NCI-H446 treated with DMSO at 0.1 percent for 48 hours (cell line): ENCODE data around the gene TCF4.

ENCODE experiments used
- DNase-seq: peaks from one replicate; lab custom pipeline; 2025; lab: John Stamatoyannopoulos, UW

The TCF4 gene

DNA sequence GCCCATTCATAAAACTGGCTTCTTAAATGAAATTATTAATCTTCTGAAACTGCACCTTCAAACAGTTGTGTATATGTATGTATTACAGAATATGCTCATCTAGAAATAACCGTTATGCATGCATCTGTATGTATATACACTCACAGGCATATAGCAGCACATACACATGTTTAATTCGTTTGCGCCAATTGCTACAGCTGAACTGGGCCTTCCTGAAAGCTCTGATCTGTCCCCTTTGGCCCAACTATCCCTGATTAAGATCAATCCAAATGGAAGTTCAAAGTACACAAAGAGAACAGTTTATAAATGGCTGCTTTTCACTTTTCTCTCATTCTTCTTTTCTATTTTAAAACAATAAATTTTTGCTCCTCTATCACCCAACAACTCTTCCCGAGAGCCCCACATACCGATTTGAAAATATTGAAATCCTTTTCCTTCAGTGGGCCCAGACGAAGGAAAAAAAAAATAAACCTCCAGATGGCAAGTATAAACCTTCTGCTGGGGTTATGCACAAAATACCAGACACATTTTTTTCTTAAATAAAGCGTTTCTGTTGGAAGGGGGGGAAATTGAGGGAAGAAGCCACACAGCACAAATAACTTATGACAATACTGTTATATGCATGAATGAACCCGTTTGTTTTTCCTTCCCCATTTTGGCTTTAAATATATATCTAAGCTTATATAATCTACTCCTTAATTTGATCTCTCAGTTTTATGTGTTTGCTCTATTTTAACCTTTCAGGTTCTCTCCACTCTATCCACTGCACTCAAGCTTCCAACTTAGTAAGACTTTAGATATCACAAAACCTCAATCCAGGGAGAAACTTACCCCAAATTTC, 267.3 kb downstream of the TCF4 start:
- DNase-seq = peak; percentile 35

DNA sequence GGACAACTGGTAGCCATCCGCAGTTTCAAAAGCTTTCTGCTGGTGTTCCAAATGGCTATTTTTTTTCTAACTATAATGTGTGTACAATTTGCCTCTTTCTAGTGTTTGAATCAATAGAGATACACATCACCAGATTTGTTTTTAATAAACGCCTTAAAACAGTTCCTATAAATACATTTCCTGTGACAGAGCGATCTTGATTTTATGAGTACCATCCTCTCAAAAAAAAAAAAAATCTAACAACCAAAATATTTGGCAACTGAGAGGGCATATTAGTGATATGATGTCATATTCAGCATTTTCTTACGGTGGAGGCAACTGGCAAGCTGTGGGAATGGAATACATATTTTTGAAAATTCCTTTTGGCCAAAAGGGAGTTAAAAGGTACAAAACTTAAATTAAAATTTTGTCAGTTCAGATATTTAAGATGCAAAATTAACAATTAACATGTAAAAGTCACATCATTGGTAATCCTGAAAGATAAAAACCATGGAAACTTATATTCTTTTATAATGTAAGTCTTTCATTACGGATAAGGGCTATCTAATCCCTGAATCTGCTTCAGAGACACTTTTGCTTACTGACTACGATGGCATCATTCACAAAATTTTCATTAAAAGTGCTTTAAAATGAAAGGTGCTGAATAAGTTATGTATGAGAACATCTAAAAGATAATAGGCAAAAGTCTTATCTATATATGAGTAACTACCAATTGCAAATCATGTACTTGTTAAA, 268.4 kb downstream of the TCF4 start:
- peak; percentile 42 for DNase-seq

DNA sequence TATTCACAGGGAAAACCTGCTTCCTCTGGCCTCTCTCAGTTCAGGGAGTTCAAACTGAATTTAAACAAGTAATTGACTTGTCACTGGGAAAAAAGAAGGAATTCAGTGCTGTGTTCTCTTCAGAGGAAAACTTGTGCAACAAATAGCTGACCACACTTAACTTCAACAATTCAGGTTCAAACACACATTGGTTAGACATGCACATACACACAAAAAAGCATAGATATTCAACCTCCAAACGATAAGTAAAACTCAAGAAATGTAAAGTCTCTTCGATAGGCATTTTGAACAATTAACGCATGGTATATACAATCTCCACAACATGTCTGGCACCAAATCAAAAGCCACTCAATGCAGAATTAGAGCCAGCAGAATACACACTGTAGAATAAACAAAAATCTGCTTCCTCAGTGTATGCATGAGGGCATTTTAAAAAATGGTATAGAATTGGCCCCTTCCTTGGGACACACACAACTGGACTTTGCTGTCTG, 269.0 kb downstream of the TCF4 start:
- DNase-seq = peak; percentile 27

DNA sequence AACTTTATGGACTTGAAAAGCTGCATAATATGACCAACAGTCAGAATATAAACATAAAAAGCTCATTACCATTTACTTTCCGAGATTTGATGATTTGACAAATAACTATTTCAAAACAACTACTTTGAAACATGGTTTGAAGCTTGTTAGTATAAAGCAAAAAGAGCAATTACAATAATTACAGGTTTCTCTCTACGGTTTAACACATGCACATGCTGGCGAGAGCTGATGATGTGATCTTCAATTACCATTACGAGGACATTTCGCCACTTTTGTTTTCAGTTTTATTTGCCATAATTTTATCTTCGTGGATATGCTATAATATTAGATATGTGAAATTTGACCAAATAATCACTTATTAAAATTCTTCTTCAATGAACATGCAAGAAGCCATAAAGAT, 270.1 kb downstream of the TCF4 start:
- DNase-seq = no peak

DNA sequence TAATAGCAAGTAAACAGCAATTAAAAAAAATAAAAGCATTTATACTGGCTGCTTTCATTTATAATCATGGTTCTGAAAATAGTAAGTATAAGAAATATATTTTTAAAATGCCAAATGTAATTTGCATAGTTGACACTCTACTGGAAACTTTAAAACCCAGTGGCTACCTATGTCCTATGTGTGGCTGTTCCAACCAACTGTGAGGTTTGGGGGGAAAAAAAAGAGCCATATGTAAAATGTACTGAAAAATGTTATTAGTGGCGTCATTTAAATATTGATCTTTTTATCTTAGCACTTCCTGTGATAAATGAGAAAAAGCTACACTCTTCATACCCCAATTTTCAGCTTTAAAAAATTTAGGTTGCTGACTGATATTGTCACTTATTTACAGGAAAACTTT, 270.7 kb downstream of the TCF4 start:
- DNase-seq = no peak

DNA sequence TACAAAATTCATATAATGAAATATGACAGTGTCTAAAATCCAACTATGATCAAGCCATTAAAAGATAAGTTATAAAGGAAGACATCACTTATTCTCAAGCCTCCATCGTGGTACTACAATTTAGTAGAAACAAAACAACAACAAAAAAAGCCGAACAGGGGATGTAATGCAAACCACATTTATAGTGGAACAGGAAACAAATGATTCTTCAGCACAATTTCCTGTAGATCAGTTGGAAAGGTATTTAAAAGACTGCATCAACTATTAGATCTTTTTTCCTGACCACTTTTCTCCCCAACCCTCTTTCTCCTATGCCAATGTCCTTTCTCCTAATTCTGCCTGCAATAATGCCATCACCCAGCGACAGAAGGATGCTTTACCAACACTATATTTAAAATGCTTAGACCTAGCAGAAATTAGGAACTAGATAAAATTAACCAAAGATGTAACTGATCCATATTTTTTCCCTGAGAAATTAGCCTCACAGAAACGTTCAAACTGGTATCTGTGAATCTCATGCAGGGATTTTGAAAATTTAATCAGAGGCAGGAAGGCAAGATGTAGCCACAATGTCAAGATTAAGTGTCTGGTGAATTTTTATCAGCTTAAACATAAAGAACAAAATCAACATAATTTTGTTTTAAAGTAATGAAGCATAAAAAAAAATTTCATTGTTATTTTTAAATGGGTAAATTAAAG, 271.4 kb downstream of the TCF4 start:
- no peak for DNase-seq

DNA sequence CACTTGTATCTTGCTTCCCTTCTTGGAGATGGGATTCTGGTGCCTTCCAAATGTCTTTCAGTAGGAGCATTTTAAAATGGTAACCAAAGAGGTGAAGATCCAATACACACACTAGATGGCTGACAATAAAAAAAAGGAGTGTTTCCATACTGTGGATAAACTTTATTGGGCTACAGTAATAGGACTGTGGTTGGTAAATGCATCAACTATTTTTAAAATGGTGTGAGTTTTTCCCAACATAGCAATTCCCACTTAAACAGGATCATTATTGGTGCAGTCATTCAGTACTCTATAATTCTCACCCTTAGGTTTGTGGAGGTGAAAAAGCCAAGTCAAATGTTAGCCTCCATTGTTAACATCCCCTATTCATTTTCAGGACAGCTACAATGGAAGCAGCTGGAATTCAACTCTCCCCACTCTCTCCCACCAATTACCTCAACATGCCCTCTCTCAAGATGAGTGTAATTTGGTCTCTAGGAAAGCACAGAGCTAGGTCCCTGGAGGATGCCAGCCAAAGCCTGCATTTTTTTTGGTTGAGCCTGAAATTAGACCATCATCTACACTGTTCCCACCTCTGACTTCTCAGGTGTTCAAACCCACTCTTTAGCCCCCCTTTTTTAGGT, 273.3 kb downstream of the TCF4 start:
- DNase-seq = no peak

DNA sequence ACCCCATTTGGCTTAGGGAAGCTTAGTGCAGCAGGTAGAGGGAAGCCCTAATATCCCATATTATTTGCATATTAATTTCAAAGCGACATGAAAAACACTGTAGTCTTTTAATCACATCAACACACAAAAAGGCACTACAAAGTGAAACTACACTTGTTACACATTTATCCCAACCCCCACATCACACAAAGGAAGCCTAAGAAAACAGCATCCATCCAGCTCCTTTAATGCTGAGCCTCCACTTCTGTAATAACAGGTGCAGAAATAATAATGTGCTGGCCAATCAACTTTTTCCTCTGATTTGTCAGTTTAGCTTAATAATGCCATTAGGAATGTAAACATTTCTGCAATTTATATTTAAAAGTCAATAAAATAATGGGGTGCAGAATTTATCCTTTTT, 274.0 kb downstream of the TCF4 start:
- DNase-seq = no peak

DNA sequence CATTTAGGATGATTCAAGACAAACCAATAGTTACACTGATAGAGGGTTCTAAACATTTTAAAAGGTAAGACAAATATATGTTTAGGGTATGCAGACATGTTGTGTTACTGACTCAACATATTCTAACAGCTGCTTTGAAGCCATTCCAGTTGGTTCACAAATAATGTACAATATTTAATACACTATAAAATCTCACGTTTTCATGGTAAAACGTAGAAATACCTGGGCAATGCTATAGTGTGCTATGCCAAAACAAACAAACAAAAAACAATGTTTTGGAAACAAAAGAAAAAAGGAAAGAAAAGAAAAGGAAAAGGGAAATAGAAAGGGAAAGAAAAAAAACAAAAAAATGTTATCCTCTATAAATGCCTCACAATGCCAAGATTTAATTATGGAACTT, 277.1 kb downstream of the TCF4 start:
- no peak for DNase-seq

DNA sequence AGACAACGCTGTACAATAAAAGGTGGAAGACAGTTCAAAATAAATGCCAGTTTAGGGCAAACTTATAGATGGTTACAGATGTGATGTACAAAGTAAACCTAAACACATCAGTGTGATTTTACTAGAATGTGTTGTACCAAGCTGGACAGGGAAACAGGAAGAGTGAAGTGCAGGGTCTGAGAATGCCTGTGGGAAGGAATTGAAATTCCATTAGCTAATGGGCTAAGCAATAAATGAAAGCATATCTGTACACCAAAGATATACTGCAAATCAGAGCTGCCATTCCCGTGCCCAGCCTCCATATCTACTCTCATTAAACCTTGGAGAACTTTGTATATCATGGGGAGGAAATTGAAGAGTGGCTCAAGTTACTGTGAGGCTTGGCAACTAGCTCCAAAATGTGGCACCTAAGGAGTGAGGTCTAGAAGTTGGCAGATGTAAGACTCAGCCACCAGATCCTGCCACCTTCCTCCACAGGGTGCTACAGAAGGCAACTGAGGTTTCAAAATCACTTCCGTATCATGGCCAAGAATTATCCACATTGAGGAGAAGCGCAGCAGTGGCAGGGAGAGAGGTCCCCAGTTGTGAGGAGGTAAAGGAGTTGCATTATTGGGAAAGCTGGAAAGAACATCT, 277.8 kb downstream of the TCF4 start:
- DNase-seq = no peak

DNA sequence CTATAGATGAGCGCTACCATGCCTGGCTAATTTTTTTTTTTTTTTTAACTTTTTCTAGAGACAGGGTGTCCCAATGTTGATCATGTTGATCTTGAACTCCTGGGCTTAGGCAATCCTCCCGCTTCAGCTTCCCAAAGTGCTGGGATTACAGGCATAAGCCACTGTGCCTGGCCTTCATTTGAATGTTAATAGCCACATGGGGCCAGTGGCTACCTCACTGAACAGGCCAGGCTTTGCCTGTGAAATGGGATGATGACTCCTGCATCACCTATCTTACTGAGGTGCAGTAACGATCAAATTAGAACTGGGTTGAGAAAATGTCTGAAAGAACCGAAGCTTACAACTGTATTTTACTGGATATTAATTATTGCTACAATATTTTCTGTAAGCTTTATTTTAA, 278.7 kb downstream of the TCF4 start:
- DNase-seq = no peak

DNA sequence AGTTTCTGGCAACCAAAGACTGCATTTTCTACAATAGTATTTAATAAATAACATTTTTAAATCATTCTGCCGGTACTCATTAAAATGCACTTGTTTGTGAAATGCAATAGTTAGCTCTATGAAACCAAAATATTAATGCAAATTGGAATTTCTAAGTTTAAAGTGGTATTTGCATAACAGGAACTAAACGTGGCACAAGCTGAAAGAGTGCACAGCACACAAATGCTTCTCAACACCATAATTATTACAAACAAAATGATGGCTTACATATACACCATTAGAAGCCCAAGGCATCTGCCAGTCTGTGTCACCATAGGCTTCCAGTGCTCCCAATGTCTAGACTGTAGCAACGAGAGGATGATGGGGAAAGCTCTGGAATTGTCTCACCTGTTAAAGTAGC, 280.5 kb downstream of the TCF4 start:
- DNase-seq = no peak

DNA sequence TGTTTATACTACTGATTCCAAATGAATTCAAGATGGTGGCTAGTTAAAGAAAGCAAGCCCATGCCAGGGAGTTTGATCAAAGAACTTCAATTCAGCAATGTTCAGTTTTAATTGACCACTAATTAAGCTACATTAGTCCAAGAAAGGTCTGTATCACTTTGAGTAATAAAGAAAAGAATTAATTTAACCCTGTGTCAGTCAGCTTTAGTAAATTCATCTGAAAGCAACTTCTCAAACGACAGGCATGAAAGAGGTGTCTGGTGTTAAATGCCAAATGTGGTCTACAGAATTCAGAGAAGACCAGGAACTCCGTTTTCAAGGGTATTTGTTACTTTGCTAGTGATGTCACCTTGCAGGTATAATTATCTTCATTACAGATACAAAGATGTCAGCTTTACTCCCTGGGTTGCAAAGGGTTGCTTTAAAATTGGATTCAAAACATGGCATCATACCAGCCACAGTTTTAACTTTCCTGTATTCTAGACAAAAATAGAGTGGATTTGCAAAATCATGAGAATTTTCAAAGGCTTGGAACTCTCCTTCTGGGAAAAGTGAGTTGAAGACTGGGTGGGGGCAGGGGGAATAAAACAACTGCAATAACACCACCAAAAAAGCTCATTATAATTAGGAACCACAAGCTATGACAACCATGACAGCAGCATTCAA, 281.5 kb downstream of the TCF4 start:
- no peak for DNase-seq

DNA sequence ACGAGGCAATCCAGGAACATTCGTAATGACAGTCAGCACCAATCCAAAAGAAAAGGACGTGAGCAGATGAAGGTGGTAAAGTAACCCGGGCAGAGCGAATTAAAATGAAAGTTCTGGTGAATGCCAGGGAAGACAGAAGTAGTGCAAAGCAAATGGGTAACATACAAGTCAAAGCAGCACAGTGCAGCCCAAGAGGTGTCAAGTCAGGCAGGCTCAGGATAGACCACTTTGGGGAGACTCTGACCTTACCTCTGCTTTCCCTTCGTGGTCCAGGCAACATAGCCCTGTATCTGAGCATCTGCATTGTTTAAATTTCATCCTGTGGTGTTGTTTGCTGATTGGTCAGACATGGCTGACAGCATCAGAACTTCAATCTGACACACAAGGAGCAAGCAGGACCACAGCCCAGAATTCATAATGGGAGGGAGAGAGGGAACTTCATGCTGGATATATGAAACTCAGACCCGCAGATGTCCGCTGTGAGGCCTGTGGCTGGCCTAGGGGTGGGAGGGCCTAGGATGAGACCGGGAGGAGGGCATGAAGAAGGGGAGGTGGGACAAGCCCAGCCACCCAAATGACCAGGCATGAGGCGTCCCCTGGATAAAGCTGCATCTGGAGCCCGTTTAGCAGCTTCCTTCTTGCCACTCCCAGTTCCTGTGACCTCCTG, 285.7 kb downstream of the TCF4 start:
- no peak for DNase-seq

DNA sequence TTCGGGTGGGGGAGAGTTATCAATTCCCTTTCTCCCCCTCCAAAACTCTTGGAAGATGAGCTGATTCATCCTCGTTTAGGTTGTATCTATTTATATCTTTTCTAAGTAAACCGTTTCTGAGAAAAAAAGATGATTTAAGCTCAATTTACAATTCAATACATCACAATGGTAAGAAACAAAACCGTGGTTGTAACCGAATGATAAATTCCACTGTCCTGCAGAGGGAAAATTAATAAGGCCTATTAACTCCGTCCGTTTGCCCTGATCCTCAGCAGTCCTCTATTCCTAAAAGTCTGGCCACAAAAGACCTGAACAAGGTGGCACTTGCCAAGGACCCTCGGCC, 286.2 kb downstream of the TCF4 start:
- no peak for DNase-seq

DNA sequence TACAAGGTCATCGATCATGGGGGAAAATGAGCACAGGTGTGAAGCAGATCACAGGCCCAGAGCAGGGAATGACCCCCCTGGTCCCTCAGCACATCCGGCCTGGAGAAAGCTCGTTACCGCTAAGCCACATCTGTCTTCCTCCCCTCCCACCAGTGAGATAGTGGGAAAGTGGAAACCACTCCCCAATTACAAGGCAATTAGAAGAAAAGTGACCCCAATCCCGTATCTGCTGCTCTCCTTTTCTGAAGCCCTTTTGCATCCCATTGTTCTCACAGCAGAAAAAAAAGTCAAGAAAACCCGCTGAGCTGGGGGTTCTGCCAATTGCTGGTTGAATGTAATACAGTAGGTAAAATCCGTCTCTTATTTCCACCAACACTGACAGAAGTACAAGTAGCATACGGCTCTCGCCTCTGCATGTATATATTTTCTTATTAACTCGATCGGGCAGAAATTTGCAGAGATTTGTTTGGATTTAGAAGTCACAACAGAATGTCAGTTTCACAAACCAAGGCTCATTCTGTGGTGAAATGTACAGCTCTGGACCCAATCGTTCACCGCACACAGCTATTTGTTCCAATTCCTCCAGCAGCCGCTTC, 287.0 kb downstream of the TCF4 start:
- no peak for DNase-seq

DNA sequence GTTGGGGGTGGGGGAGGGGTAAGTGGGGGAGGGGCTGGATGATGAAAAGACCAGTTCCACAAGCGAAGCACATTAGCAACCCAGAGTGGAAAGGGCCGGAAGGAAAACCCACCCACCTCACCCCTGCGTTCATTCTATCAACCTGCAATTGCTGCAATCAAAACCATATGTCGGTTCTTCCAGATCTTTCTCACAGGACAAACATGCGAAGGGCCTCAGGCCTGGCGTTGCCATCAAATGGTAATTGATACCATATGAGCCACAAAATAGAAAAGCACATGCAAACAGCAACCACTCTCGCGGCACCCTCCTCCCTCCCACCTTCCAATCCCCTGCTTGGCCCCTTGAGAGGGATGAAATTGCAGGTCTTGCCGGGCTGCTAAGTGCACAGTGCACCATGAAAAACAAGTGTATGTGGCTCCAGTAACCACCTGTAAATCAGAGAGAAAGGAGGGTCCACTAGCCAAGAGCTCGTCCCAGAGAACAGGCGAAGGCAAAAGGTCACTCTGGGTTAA, 287.5 kb downstream of the TCF4 start:
- no peak for DNase-seq

DNA sequence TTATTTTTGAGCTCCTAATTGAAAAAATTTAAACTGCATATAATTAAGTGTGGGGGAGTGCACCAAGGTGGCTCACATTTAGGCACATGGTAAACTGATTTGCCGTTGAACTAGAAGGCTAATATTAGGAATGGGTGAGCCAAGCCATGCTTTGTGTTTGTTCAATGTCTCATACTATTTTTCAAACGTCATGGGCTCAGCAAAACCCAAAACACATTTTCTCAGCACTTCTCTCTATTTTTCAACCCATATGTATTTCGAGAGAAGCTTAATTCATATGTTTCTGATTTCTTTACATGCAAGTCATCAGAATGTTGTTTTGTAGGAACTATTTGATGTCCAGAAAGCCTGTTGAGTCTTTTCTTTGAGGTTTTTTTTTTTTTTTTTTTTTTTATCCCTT, 291.2 kb downstream of the TCF4 start:
- DNase-seq = no peak

DNA sequence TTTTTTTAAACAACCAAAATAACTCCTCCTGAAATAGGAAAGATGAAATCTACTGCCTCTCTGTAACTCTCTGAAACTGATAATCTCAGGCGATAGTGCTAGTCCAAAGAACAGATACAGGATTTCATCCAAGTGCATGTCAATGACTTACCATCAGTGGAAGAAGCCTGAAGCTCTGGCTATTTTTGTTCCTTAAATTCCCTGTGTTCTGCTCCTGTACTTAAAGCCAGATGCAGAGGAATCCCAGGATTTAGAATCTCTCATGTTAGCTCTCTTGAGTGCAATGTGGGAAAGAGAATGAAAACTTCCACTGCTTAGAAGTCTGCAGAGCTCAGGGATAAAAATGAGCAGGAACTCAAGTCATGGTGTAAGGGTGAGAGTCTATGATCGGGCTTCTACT, 291.9 kb downstream of the TCF4 start:
- no peak for DNase-seq

DNA sequence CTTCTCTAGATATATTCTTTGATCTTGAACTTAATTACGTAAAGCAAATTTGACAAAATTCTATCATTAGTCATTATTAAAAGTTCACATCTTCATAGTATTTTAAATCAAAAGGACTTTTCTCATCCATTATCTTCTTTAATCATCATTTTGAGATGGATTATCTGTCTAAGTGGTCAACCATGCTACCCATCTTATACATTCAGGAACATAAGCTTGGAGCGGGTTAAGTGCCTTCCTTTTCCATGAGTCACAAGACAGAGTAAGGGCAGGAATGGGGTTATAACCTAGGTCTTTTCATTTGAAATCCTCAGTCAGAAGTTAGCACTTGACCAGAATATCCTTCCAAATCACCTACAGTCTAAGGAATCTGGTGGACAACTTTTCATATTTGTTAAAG, 297.1 kb downstream of the TCF4 start:
- DNase-seq = no peak
